ENCODE measurements around the gene TMEM176A. TPM values are rescaled to one million over a fixed set of nuclear protein-coding genes. Genes with fewer than 3 reads are reported as not detected.

The TMEM176A gene
- polyA plus RNA-seq, 3 donors, result 14.1 to 285 (median 129) TPM

DNA sequence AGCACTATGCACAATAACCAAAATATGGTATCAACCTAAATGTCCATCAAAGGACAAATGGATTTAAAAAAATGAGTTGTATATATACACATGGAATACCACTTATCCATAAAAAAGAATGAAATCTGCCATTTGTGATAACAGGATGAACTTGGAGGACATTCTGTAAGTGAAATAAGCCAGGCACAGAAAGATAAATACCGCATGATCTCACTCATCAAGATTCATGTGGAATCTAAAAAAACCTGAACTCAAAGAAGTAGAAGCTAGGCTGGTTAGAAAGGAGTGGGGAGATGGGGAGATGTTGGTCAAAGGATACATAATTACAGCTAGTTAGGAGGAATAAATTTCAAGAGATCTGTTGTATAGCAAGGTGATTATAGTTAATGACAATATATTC, 34.5 kb downstream of the TMEM176A start:
- DNase-seq, result no peak
- TF ChIP-seq, protein P1, sequence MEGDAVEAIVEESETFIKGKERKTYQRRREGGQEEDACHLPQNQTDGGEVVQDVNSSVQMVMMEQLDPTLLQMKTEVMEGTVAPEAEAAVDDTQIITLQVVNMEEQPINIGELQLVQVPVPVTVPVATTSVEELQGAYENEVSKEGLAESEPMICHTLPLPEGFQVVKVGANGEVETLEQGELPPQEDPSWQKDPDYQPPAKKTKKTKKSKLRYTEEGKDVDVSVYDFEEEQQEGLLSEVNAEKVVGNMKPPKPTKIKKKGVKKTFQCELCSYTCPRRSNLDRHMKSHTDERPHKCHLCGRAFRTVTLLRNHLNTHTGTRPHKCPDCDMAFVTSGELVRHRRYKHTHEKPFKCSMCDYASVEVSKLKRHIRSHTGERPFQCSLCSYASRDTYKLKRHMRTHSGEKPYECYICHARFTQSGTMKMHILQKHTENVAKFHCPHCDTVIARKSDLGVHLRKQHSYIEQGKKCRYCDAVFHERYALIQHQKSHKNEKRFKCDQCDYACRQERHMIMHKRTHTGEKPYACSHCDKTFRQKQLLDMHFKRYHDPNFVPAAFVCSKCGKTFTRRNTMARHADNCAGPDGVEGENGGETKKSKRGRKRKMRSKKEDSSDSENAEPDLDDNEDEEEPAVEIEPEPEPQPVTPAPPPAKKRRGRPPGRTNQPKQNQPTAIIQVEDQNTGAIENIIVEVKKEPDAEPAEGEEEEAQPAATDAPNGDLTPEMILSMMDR (IDR thresholded peaks at IDR 0.05), result no peak
- Mint-ChIP-seq H3K4me1 (peaks cover 2% of the 10 kb centered on the region), H3K9me3 (peaks cover 0 to 2% (median 0%) of the 10 kb centered on the region in 7 donors), H3K4me3 (no peak overlapping the region), H3K36me3 (no peaks in the 10 kb centered on the region), H3K27me3 (ENCODE audit: low read depth in 3 of 3) (peaks cover 0 to 14% (median 5%) of the 10 kb centered on the region in 3 donors), H3K27ac (no peak overlapping the region)
- Histone ChIP-seq H3K9ac (ENCODE audit: insufficient read depth, low read length, poor library complexity, severe bottlenecking) (no peak overlapping the region), H3K4me3 (replicated peaks in 1 of 3; ENCODE audit: low read depth in 2 of 3, low read length in 3 of 3) (no peak overlapping the region), H2AFZ (ENCODE audit: insufficient read depth, low read depth, low read length, poor library complexity, severe bottlenecking) (no peak overlapping the region), H3K27ac (ENCODE audit: low read depth in 1 of 2, low read length in 2 of 2) (no peak overlapping the region), H3K4me2 (replicated peaks; ENCODE audit: extremely low read depth, low read length, poor library complexity, severe bottlenecking) (no peak overlapping the region), H3K9me3 (replicated peaks in 1 of 2; ENCODE audit: control insufficient read depth in 1 of 2, insufficient read depth in 1 of 2, low read length in 2 of 2) (no peaks in the 10 kb centered on the region), H3K27me3 (ENCODE audit: control insufficient read depth in 2 of 2, insufficient read depth in 2 of 2, low read length in 2 of 2) (no peaks in the 10 kb centered on the region), H4K20me1 (ENCODE audit: insufficient read depth, low read length) (no peaks in the 10 kb centered on the region), H3K4me1 (ENCODE audit: control insufficient read depth in 1 of 2, insufficient read depth in 2 of 2, low read length in 2 of 2) (no peaks in the 10 kb centered on the region), H3K36me3 (replicated peaks in 1 of 2; ENCODE audit: control insufficient read depth in 1 of 2, insufficient read depth in 2 of 2, low read length in 2 of 2) (no peaks in the 10 kb centered on the region), H3K79me2 (ENCODE audit: insufficient read depth, low read length) (no peaks in the 10 kb centered on the region)
- intact Hi-C loops (cut with micrococcal nuclease), result no loop called here
- WGBS (ENCODE audit: insufficient coverage), result no CpG with 5 or more reads among the region's 1 CpG

DNA sequence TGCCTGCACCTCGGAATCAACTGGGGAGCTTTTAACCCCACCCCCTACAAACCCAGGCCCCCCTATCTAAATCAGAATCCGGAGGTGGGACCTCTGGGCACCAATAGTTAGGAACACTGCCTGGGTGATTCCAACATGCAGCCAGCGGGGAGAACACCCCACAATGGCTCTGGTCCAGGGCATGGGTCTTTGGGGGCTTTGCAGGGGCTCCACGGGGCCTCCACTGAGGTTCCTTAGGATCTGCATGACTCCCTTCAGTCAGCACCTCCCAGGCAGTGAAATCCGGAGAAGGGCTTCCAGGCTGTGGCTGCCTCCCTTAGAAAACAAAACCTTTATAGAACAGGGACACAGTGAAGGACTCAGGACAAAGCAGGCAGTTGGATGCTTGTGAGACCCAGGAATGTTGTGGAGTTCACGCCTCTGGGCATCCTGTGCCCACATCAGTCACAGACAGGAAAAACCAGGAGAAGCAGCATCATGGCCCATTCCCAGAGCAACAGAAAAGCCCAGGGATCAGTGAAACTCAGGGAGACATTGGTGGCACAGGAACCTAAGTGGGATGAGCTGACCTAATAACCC, 35.2 kb downstream of the TMEM176A start:
- no peaks in the 10 kb centered on the region for H3K27me3 ChIP-seq (ENCODE audit: control insufficient read depth in 2 of 2, insufficient read depth in 2 of 2, low read length in 2 of 2)
- H3K27me3 Mint-ChIP-seq (ENCODE audit: low read depth in 3 of 3), result peaks cover 0 to 13% (median 4%) of the 10 kb centered on the region in 3 donors
- no peak overlapping the region for H3K9ac ChIP-seq (ENCODE audit: insufficient read depth, low read length, poor library complexity, severe bottlenecking)
- H3K79me2 ChIP-seq (ENCODE audit: insufficient read depth, low read length), result no peaks in the 10 kb centered on the region
- no peak for DNase-seq
- peaks cover 0 to 2% (median 0%) of the 10 kb centered on the region in 7 donors for H3K9me3 Mint-ChIP-seq
- no peaks in the 10 kb centered on the region for H4K20me1 ChIP-seq (ENCODE audit: insufficient read depth, low read length)
- H2AFZ ChIP-seq (ENCODE audit: insufficient read depth, low read depth, low read length, poor library complexity, severe bottlenecking), result peak overlapping the region; percentile 1
- H3K27ac ChIP-seq (ENCODE audit: low read depth in 1 of 2, low read length in 2 of 2), result no peak overlapping the region
- TF ChIP-seq, protein P1 (IDR thresholded peaks at IDR 0.05), result no peak
- no peaks in the 10 kb centered on the region for H3K9me3 ChIP-seq (replicated peaks in 1 of 2; ENCODE audit: control insufficient read depth in 1 of 2, insufficient read depth in 1 of 2, low read length in 2 of 2)
- intact Hi-C loops (cut with micrococcal nuclease), result no loop called here
- no peaks in the 10 kb centered on the region for H3K4me1 ChIP-seq (ENCODE audit: control insufficient read depth in 1 of 2, insufficient read depth in 2 of 2, low read length in 2 of 2)
- H3K36me3 ChIP-seq (replicated peaks in 1 of 2; ENCODE audit: control insufficient read depth in 1 of 2, insufficient read depth in 2 of 2, low read length in 2 of 2), result no peaks in the 10 kb centered on the region
- no peak overlapping the region for H3K4me3 Mint-ChIP-seq
- WGBS (ENCODE audit: insufficient coverage), result 100% methylated on average over 5 of the region's 6 CpGs
- H3K36me3 Mint-ChIP-seq, result no peaks in the 10 kb centered on the region
- H3K4me3 ChIP-seq (replicated peaks in 1 of 3; ENCODE audit: low read depth in 2 of 3, low read length in 3 of 3), result no peak overlapping the region
- peak overlapping the region in 1 of 7 donors; percentile 63 for H3K27ac Mint-ChIP-seq
- peaks cover 2% of the 10 kb centered on the region for H3K4me1 Mint-ChIP-seq
- H3K4me2 ChIP-seq (replicated peaks; ENCODE audit: extremely low read depth, low read length, poor library complexity, severe bottlenecking), result no peak overlapping the region

All from CD14-positive monocyte (primary cell).